Endometrium (tissue), 2 donors: Measurements from ENCODE around the gene LCN6.

Experiments
- FAIRE-seq: peaks from 2 replicates; lab custom pipeline; 2012; peaks lifted over from hg19 to GRCh38; lab: Jason Lieb, UNC
- donor health status: control.
- donor health status: control.

LCN6 gene

DNA sequence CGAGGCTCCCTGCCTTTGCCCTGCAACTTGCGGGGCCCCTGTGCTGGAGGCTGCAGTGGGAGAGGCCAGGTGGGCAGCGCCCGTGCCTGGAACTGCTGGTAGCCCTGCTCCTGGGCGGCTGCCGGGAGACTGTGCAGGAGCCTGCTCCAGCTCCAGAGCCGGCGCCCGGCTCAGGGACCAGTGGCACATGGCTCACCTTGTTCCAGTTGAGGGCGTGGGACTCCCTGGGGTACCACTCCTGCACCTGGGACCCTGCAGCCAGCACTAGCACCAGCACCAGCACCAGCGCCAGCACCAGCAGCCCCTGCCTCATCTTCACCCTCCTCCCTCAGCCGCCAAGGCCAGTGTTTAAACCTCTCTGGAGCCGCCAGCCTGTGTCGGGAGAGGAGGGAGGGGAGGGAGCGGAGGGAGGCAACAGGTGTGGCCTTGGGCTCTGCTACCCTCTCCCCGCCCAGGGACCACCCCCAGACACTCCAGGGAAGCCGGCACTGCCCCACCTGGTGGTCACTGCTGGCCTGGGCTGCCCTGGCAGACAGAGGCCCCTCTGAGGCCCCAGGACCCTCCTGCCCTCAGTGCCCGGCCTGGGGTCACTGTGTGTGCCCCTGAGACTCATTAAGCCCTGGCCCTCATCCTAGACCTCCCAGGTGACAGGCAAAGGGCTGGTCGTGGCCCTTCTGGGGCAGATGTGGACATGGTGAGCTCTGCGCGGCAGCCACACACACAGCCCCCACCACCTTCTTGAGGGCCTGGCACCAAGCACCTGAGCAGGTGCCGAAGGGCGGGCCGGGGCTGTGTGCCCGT is 5.5 kb downstream of the LCN6 start, which contains the start of gene LCN10:
Gene LCN10 (minus strand): TSS at position 350 of the 801 bp plus-strand sequence. CDS start 37 bp downstream, at position 313.
- FAIRE-seq, result no peak

DNA sequence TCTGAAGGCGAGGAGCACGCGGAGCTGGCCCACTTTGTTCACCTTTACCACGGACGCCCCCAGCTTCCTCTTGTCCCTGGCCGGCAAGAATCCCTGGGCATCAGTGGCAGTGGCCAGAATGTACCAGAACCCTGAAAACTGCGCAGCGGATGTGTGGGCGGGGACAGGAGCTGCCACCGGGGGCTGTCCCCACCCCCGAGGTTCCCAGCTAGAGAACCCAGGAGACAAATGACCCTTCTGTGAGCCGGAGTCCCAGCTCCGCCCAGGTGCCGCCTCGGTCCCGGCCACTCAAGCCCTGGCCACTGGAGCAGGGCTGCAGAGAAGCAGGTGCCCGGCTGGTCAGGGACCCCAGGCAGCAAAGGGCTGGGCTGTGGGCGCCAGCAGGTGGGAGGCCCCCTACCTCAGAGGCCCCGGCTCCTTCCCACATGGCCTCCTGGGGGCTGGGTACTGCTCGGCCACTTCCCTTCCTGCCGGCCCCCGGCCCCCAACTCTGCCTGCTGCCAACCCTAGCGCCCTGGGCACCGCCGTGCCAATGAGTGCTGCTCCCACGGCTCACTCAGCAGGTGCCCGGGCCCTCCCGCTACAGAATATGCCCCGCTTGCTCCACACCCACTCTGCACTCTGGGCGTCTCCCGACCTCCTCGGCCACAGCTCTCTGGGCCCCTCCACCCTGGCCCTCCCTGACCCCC is 6.3 kb downstream of the LCN6 start:
- no peak for FAIRE-seq

DNA sequence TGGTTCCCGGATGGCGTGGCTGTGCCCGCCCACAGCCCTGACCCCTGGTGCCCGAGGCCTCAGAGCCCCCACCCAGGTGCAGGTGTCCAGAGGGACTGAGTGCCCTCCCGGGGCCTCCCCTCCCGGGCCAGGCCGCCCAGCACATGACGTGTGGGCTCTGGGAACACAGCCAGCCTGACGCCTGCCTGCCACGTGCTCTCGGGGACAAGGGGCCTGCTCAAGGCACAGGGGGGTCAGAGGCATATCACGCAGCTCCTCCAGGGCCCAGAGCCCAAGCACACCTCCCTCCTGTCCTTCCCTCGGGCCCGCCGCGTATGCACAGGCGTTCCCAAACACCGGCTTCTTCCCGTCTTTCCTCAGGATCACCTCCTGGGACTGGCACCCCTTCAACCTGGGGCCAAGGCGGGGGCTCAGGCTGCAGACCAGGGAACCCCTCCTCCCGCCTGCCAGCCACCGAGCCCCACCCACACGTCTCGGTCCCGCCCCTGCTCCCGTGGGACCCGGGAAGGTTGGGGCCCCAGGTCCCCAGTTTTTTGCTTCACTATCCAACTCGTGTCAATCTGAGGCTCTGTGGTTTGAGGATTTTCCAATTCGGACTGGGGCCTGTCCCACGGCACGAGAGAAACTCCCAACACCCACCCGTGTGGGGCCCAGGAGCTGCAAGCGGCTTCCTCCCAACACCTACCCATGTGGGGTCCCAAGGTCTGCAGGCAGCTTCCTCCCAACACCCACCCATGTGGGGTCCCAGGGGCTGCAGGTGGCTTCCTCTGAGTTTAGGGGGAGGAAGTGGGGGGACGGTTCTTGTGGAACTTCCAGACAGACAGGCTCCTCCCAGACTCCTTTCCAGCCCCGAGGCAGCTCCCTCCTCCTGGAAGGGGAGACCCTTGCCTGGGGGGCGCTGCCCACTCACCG is 7.1 kb downstream of the LCN6 start:
- no peak for FAIRE-seq

DNA sequence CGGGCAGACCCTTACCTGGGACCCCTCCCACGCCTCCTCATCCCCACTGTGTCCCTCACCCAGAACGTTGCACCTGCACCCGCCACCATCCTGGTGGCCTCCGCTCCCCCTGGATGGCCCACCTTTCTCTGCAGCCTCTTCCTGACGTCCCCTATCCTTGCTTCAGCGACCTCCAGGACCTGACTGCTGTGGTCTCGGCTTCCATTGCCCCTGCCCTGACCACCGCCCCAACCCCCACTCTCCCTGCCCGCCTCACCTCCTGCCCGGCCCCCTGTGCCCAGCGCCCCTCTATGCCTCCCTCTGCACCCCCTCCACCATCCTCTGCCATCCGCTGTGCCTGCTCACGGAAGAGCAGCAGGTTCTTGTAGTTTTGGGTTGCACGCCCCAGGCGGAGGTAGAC is 7.8 kb downstream of the LCN6 start:
- no peak for FAIRE-seq

DNA sequence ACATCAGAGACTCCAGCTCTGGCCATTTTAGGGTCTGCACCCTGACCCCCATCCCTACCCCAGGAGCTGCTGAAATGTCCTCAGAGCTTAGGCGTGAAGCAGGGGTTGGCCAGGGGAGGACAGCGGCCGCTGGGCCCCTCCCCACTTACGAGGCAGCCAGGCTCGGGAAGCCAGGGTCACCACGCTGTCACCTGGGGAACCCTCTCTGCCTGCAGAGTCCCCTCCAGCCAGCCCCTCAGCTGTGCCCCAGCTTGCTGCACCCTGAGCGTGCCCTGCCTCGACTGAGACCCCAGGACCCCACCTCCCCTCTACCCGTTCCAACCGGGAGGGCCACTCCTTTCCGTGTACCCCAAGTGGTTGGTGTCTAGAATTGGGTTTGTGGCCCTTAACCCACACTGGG is 8.3 kb downstream of the LCN6 start:
- no peak for FAIRE-seq

- no peak for FAIRE-seq
Observed at GRCh38 chr9:136739509-136739908, 8.8 kb downstream of the LCN6 start.

DNA sequence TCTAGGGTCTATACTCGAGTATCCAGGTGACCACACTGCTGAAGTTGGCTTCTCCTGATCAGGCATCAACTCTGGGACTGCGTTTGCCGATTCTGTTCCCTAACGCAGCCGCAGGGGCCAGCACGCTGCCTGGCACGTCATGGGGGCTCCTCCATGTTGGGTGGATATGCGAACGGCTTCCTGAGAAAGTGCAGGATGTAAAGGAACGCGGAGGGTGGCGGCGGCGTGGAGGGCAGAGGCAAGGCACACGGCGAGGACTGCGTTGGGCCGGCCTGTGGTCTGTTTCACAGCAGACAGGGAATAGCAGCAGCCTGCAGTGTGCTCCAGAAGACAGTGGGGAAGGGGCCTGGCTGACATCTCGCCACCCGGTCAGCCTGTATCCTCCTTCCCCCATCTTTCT is 9.4 kb downstream of the LCN6 start:
- FAIRE-seq, result no peak

DNA sequence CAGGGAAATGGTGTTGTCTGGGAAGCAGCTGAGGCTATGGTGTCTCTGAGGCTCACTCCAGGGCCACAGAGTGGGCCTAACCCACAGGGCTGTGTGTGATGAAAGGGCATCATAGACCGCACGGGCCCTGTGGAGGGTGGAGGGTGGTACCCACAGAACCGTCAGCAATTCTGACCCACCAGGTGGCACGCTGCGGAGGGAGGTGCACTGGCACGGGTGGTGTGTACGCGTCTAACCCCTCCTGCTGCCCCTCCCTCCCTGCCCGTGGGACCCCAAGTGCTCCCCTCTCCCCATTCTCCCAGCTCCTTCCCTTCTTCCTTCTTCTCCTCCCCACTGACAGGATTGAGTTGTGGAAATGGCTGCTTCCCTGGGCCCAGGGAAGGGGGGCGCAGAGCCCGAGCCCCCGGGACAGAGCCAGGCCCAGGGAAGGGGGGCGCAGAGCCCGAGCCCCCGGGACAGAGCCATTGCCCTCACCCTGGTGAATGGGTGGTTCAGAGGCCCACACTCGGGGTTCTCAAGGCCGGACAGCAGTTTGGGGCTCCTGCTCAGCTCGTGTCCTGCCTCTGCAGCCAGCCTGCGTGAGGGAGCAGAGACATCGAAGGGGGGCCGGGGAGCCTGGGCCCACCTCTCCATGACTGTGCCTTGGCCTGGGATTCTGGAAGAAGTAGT is 12.4 kb downstream of the LCN6 start:
- no peak for FAIRE-seq

DNA sequence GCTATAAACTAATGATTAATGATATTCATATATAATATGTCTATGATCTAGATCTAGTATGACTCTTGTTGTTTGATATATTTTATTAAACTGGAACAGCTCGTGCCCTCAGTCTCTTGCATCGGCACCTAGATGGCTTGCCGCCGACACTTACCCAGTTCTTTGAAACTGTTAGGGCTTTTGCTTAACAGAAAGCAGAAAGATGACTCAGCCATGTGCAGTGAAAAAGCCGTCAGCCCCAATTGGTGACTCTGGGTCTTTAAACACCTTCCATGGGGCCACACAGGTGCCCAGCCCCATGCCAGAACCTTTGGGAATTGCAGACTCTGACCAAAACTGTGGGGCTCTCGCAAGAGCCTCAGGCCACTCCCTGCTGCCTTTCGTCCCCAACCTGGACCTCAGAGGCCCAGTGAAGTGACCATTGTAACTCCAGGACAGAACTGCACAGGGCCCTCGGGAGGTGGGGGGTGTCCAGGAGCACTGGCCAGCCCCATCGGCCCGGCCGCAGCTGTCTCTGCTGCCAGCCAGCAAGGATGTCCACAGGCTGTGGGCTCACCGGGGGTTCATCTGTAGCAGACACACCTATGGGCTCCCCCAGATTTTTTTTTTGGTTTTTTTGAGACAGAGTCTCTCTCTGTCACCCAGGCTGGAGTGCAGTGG is 13.4 kb downstream of the LCN6 start:
- no peak for FAIRE-seq

DNA sequence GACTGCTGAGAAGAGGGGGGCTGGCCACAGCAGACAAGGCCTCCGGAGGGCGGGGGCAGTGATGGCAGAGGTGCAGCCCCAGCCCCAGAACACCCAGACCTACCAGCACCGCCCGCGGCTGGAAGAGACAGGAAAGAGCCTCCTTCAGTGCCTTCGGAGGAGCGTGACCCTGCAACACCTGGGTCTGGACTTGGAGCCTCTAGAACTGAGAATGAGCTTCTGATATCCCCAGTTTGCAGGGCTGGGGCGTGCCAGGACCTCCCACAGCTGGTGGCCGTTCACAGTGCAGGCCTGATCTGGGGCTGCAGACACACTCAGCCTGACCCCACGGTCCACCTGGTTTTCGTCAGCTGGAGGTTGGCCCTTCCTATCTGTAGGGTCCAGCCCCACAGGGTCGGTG is 14.7 kb downstream of the LCN6 start:
- FAIRE-seq, result no peak

DNA sequence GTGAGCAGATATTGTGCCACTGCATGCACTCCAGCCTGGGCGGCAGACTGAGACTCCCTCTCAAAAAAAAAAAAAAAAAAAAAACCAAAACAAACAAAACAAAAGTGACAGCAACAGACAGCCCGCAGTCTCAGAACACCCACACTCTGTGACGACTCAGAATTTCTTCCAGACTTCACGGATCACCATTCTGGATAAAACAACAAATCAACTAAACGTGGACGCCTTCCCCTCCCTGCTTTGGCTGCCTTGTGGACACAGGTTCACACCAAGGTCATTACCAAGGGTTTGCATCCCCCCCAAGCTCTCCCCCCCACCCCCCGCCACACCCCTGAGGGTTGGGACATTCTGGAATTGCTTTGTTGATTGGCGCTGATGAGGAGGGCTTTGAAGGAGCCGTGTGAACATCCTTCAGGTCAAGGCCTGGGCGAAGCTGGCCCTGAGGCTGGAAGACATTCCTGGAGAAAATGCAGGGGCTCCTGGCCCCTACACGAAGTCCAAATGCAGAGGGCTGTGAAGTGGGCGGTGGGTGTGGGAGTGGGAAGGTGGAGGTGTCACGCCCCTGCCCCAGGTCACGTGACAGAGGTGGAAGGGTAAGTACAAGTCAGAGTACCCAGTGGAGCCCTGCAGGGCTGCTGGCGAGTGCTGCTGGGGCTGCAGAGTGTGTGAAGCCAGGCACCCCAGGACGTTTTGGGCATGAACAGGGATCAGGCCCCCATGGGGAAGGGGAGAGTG is 15.7 kb downstream of the LCN6 start:
- FAIRE-seq, result no peak

GRCh38 chr9:136729926-136730325 is 18.4 kb downstream of the LCN6 start:
- no peak for FAIRE-seq

- FAIRE-seq, result no peak
Observed at GRCh38 chr9:136729144-136729543, 19.2 kb downstream of the LCN6 start.

DNA sequence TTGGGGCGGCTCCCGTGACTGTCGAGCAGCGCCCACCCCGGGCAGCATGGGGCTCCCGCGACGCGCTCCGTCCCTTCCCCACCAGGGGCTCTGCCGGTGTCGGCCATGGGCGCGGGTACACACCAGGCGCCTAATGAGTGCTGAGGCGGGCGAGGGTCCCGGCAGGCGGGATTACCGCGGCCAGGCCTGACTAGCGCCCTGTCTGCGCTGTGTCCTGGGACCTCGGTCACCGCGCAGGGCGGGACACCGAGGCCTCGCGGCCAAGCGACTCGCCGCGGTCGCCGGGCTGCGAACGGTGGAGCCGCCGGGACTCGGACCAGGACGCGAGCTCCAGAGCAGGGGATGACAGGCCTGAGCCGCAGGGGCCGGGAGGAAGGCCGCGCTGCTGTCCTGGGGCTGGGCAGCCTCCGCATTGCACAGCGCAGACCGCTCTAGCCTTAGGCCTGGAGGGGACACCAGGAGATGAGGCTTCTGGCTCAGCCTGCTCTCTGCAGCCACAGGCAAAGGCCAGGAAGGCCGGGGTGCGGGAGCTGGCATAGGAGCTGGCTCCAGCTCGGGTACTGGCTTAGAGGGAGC is 19.7 kb downstream of the LCN6 start:
- FAIRE-seq, result no peak

GRCh38 chr9:136728080-136728547 is 20.2 kb downstream of the LCN6 start:
- FAIRE-seq, result no peak

DNA sequence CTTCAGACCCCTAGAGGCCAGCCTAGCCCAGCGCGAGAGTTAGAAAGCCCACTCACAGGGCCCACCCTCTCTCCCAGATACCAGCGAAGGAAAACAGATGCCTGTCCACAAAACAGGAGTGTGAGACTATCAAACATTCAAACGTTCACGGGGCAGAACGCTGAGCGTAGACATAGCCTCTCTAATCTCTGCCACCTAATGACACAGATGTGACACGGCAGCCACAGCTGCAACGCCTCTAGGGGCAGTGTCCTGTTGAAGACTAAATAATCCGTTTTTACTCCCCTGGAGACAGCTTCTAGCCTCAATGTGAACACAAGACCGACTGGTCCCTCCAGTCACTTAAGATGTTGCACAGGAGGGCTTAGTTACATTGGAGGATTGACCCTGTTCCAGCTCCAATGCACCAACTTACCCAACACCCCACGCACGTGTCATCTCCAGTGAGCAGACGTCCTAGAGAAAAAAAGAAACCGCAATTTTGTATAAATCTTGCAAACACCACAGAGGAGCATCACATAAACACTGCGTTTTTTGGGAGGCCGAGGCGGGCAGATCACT is 21.6 kb downstream of the LCN6 start:
- FAIRE-seq, result no peak

- FAIRE-seq, result no peak
Observed at GRCh38 chr9:136726118-136726517, 22.2 kb downstream of the LCN6 start.

DNA sequence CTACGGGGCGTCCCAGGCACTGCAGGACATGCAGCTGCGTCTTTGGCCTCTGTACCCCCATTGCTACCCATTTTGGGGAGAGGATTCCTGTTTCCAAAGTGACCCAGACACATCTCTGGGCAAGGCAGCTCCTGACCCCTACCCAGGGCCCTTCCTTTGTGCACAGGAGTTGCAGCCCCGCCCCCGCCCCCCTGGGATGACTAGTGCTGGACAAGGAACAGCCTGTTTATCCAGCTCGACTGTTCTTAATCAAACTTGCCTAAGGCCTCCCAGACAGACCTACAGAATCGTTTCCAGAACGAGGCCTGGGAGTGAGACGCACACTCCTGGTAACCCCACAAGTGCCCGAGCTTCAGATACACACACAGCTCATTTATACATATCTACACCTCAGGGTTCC is 22.7 kb downstream of the LCN6 start:
- no peak for FAIRE-seq

DNA sequence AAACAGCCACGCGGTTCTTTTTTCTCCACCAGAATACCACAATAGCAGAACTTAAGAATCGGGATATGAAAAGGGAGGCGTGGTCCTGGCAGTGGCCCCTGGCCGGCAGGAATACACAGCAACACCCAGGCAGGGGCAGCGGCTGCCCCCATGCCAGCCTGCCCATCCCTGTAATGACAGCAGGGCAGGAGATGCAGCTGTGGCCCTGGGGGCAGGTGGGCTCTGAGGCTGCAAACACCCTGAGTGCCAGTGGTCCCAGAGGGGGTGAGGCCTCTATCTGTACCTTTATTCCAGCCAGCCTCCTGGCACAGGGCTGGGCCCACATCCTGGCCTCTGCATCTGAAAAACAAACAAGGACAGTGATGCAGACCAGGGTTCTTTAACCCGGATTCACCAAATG is 23.6 kb downstream of the LCN6 start:
- no peak for FAIRE-seq

GRCh38 chr9:136723989-136724388 is 24.3 kb downstream of the LCN6 start:
- FAIRE-seq, result no peak
